NCI-H2107 treated with DMSO at 0.1 percent for 48 hours (cell line): ENCODE measurements around the gene PCTP.

ENCODE experiments used
- DNase-seq: peaks from one replicate; lab custom pipeline; 2025; ENCODE audit not compliant: unreplicated experiment; lab: John Stamatoyannopoulos, UW

Gene PCTP

GRCh38 chr17:55727275-55727674, 23.6 kb upstream of the PCTP start:
- DNase-seq, result no peak

DNA sequence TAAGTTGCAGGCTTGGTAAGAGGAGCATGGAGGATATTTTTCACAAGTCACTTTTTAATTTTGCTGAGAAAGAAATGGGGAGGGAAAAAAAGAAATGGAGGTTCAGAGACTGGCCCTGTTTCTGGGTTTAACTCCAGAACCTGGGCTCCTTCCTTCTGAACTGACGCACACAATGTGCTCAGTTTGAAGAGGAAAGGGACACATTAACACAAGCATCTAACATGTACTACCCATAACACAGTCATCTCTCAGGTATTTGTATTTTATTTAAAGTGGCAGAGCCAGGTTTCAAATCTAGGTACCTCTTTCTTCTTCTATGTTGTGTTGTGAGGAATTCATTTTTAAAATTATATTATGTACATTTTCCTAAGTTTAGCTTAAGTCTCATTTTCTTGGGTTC, 22.9 kb upstream of the PCTP start:
- no peak for DNase-seq

DNA sequence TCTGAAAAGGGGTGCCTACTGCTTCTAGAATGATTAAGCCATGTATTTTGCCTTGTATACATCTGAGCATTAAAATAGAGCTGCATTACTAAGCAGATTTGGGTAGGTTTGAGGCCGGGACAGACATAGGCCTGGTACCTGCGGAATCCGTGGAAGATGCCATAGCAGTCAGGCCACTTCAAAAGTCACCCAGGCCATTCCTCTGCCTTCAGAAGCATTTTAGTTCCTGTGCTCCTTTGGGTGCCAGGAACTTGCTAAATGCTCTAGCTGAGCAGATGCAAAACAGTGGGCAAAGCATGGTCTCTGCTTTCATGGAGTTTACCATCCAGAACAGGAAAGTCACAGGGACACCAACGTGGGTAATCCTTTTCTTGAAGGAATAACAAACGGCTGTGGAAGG, 22.5 kb upstream of the PCTP start:
- no peak for DNase-seq

DNA sequence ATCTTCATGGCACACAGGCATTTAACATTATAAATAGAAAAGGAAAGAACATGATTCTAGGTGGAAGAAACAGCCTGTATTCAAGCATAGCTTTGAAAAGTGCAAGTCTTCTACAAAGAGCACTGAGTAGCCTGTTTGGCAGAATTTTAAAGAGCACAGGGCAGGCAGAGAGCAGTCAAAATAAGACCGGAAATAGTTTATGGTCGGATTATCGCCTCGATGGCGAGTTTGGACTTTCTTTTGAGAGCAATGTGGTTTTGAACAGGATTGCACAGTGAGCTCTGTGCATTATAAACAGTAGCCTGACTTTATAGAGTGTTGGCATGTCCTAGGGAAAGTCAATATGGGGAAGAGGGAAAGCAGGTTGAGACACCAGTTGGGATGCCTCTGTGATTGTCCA, 22.0 kb upstream of the PCTP start:
- no peak for DNase-seq

DNA sequence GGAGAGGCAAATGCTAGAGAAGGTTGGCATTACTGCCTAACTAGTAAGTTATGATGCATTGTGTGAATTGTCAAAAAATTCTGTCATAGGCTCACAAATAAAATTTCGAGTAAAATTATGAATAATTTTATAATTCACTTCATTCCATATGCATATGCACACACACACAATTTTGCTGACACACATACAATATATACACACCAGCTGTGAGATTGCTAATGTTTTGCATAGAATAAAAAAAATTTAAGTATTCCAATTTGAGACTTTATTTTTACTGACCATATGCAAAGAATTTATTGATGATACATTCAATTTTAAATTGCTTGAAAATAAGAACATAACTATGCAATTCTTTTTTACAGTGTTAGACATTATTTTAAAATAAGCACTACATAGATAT, 21.4 kb upstream of the PCTP start:
- no peak for DNase-seq

GRCh38 chr17:55730380-55730779, 20.5 kb upstream of the PCTP start:
- no peak for DNase-seq

GRCh38 chr17:55730808-55731207, 20.0 kb upstream of the PCTP start:
- DNase-seq, result no peak

- DNase-seq, result no peak
Observed at GRCh38 chr17:55731586-55732250, 19.1 kb upstream of the PCTP start.

DNA sequence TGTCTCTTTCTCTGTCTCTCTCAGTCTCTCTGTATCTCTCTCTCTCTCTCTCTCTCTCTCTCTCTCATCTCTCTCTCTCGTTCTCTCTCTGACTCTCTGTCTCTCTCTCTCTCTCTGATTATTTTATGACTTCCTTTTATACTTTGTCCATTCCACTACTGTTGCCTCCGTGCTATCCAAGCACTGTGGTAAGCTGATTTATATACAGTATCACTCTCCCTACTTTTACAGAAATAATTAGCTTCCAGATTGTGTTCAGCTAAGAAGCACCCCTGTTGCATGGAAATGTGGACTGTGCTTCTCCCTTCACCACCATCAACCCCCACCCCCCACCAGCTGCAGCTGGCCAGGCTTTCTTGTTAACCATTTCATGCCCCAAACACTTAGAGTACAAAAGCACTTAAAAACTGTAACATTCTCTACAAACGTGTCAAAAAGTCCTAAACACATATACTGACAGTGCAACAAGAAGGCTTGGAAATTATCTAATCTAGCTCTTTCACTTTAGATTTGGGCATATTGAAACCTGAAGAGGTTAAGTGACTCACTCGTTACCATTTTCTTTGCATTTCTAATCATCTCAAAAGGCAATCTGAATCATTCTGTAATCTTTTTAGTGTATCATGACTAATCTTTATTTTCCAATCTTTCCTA, 16.6 kb upstream of the PCTP start:
- DNase-seq, result no peak

GRCh38 chr17:55735731-55736405, 15.0 kb upstream of the PCTP start:
- no peak for DNase-seq

DNA sequence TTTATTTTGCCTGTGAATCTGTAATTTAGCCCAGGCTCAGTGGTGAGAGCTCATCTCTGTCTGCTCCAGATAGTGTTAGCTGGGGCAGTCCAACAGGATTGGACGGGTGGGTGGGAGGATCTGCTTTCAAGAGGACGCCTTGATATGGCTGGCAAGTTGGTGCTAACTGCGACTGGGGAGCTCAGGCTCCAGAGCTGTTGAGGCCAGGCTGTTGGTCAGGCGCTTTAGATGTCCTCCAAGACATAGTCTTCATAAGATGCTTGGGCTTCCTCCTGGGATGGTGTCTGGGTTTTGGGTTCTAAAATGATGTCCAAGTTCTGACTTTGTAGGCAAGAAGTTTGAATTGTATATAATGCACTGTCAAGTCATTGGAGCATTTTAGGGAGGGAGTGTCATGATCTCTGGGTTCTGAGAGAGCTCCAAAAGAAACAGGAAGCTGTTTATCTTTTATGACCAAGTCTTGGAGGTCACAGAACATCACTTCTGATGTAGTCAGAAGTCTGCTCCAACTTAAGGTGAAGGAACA, 12.8 kb upstream of the PCTP start:
- DNase-seq, result no peak

GRCh38 chr17:55740511-55741355, 10.1 kb upstream of the PCTP start:
- no peak for DNase-seq

- no peak for DNase-seq
Observed at GRCh38 chr17:55741356-55741700, 9.5 kb upstream of the PCTP start.

GRCh38 chr17:55742272-55743102, 8.4 kb upstream of the PCTP start:
- DNase-seq, result no peak

GRCh38 chr17:55743103-55743679, 7.7 kb upstream of the PCTP start:
- no peak for DNase-seq

DNA sequence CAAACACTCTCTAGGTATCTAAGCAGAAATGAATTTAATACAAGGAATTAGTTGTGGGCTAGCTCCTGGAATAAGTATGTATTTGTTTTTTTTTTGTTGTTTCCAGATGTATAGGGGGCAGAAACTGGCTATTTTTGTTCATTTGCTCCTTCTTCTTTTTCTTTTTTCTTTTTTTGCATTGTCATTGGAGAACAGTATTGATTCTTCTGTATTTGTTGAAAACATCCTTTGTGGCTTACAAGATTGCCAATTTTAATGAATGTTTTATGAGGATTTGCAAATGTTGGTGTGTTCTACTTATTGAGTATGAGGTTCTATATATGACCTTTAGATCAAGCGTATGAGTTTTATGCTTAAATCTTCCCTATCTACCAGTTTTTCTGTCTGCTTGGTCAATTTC, 5.6 kb upstream of the PCTP start:
- no peak for DNase-seq

GRCh38 chr17:55746466-55746865, 4.4 kb upstream of the PCTP start:
- DNase-seq, result no peak

DNA sequence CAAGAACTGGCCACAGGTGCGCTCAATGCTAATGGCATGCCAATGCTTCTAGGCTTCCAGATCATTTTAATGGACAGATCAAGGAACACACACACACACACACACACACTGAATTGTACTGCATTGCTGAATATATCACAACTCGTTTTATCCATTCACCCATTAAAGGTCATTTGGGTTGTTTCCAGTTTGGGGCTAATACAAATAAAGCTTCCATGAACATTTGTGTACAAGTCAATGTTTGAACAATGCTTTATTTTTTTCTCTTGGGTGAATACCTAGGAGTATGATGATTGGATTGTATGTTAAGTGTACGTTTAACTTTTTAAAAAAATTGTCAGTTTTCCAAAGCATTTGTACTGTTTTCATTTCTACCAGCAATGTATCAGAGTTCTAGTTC, 3.6 kb upstream of the PCTP start:
- DNase-seq, result no peak

GRCh38 chr17:55748841-55749240, 2.0 kb upstream of the PCTP start:
- DNase-seq, result no peak

DNA sequence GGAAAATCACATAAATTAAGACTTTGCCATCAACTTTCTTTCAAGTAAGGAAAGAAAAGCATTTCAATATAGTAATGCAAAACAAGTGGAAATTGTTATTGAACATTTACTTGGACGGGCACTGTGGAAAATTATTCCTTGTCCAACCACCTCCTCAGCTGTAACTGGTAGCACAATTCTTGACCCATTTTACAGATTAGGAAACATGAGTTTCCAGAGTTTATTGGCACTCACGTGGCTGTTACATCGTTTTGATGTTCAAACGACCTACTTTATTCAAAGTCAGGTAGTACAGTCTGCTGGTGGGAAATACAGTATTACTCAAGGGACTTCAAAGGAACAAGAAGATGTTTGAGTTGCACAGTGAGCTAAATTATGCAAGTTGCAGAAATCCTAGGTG, 866 bp upstream of the PCTP start:
- DNase-seq, result no peak
